Hepatocyte (in vitro differentiated cells): ENCODE data around the gene MTAP. TPM values are rescaled to one million over a fixed set of nuclear protein-coding genes. Genes with fewer than 3 reads are reported as not detected.

Experiments
- DNase-seq: peaks from one replicate; pipeline ENCODE4 v3.0.0-alpha.2; 2016; ENCODE audit warnings: low spot score
- H2AFZ ChIP-seq: fragments of 200-600 bp; sonication (generic); 2 replicates; pipeline ENCODE4 v1.6.0; 2016; ENCODE audit warnings: antibody characterized with exemption, mild to moderate bottlenecking
- H3K27ac ChIP-seq: fragments of 200-600 bp; sonication (generic); 2 replicates; pipeline ENCODE4 v1.5.1; 2016; ENCODE audit warnings: mild to moderate bottlenecking
- H3K27me3 ChIP-seq: fragments of 200-600 bp; sonication (generic); 2 replicates; pipeline ENCODE4 v1.6.1; 2016
- H3K36me3 ChIP-seq: fragments of 200-600 bp; sonication (generic); replicated peaks from 2 replicates; pipeline ENCODE4 v1.5.1; 2016; ENCODE audit warnings: low read depth; ENCODE audit not compliant: insufficient read depth
- H3K4me1 ChIP-seq: fragments of 200-600 bp; sonication (generic); 2 replicates; pipeline ENCODE4 v1.5.1; 2016; ENCODE audit warnings: mild to moderate bottlenecking, moderate library complexity; ENCODE audit not compliant: insufficient read depth
- H3K4me2 ChIP-seq: fragments of 200-600 bp; sonication (generic); 2 replicates; pipeline ENCODE4 v1.6.0; 2016
- H3K4me3 ChIP-seq: fragments of 200-600 bp; sonication (generic); 2 replicates; pipeline ENCODE4 v1.5.1; 2016; ENCODE audit warnings: mild to moderate bottlenecking
- H3K79me2 ChIP-seq: fragments of 200-600 bp; sonication (generic); 2 replicates; pipeline ENCODE4 v1.6.0; 2017; ENCODE audit warnings: mild to moderate bottlenecking
- H3K9me2 ChIP-seq: fragments of 200-600 bp; sonication (generic); replicated peaks from 2 replicates; pipeline ENCODE4 v1.6.0; 2017; ENCODE audit warnings: mild to moderate bottlenecking; ENCODE audit not compliant: insufficient read depth
- H3K9me3 ChIP-seq: fragments of 200-600 bp; sonication (generic); 2 replicates; pipeline ENCODE4 v1.5.1; 2016; ENCODE audit warnings: low read depth, mild to moderate bottlenecking
- H4K20me1 ChIP-seq: fragments of 200-600 bp; sonication (generic); 2 replicates; pipeline ENCODE4 v1.6.0; 2016; ENCODE audit warnings: mild to moderate bottlenecking; ENCODE audit not compliant: insufficient read depth, poor library complexity, severe bottlenecking
- CTCF ChIP-seq: fragments of 200-600 bp; sonication (generic); IDR thresholded peaks from 2 replicates; pipeline ENCODE4 v1.5.1; 2016; ENCODE audit warnings: antibody characterized with exemption, mild to moderate bottlenecking; ENCODE audit not compliant: poor library complexity
- EZH2 ChIP-seq: fragments of 200-600 bp; sonication (generic); IDR thresholded peaks from 2 replicates; pipeline ENCODE4 v1.6.1; 2016; ENCODE audit warnings: antibody characterized with exemption, mild to moderate bottlenecking, borderline replicate concordance
- EZH2phosphoT487 ChIP-seq: fragments of 200-600 bp; sonication (generic); IDR thresholded peaks from one replicate; pipeline ENCODE4 v1.6.1; 2018; ENCODE audit warnings: antibody characterized with exemption, mild to moderate bottlenecking, low read depth, moderate library complexity; ENCODE audit not compliant: unreplicated experiment, severe bottlenecking
- WGBS: methylation state at CpG from one replicate; pipeline ENCODE4 v1.1.6; 2016; ENCODE audit warnings: low lambda C conversion rate; ENCODE audit errors: missing lambda C conversion rate; 5-methylcytosine and 5-hydroxymethylcytosine counted together
- polyA plus RNA-seq: library from polyadenylated mRNA; unstranded; fragments of >200 nt; fragmentation: Nextera tagmentation; extraction: Ambion mirVana; gene quantifications from 2 replicates; pipeline ENCODE4 v1.2.1, GENCODE V29; 2016
- total RNA-seq: library from RNA; depleted of rRNA; stranded (reverse); fragments of >200 nt; gene quantifications from 2 replicates; pipeline ENCODE4 v1.2.3, GENCODE V29; 2014

The MTAP gene
- total and polyA plus RNA-seq, 2 experiments from 2014 or later: 21.2 to 38.8 TPM

DNA sequence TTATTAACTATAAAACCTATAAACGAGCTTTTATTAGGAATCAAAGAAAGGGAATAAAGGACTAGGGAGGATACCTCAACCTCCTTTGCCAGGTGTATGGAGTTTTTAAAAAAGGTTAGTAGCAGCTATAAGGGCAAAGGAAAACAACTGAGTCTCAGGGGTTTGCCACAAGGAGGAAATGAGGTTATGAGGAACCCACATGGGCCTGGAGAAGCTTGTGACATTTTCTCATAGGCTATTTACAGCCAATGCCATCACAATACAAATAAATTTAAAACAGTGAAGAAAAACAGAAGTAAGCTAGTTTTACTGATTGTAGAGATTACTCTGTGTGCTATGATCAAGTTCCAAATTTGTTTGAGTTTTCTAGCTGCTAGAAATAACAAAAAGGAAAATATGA lies 99.1 kb downstream of the MTAP start:
- H4K20me1 ChIP-seq: no peaks in the 10 kb centered on the region
- no peak overlapping the region for H3K4me3 ChIP-seq
- no peak for DNase-seq
- no peaks in the 10 kb centered on the region for H3K27me3 ChIP-seq
- H3K4me2 ChIP-seq: no peak overlapping the region
- no peaks in the 10 kb centered on the region for H3K9me2 ChIP-seq
- peaks cover 6% of the 10 kb centered on the region for H3K9me3 ChIP-seq
- no peak overlapping the region for H2AFZ ChIP-seq
- H3K79me2 ChIP-seq: no peaks in the 10 kb centered on the region
- 98% methylated on average over 1 of the region's 1 CpG for WGBS
- H3K4me1 ChIP-seq: no peaks in the 10 kb centered on the region
- TF ChIP-seq EZH2phosphoT487 (no peak), EZH2 (no peak), CTCF (no peak)
- no peak overlapping the region for H3K27ac ChIP-seq
- H3K36me3 ChIP-seq: no peaks in the 10 kb centered on the region

GRCh38 chr9:21902136-21902535 lies 99.7 kb downstream of the MTAP start:
- Histone ChIP-seq H3K4me2 (no peak overlapping the region), H3K9me2 (no peaks in the 10 kb centered on the region), H3K4me1 (no peaks in the 10 kb centered on the region), H3K36me3 (no peaks in the 10 kb centered on the region), H3K27ac (no peak overlapping the region), H4K20me1 (no peaks in the 10 kb centered on the region), H3K9me3 (peaks cover 6% of the 10 kb centered on the region), H3K27me3 (no peaks in the 10 kb centered on the region), H3K4me3 (no peak overlapping the region), H2AFZ (no peak overlapping the region), H3K79me2 (no peaks in the 10 kb centered on the region)
- DNase-seq: no peak
- 87% methylated on average over 1 of the region's 1 CpG for WGBS
- TF ChIP-seq EZH2phosphoT487 (no peak), EZH2 (no peak), CTCF (no peak)

DNA sequence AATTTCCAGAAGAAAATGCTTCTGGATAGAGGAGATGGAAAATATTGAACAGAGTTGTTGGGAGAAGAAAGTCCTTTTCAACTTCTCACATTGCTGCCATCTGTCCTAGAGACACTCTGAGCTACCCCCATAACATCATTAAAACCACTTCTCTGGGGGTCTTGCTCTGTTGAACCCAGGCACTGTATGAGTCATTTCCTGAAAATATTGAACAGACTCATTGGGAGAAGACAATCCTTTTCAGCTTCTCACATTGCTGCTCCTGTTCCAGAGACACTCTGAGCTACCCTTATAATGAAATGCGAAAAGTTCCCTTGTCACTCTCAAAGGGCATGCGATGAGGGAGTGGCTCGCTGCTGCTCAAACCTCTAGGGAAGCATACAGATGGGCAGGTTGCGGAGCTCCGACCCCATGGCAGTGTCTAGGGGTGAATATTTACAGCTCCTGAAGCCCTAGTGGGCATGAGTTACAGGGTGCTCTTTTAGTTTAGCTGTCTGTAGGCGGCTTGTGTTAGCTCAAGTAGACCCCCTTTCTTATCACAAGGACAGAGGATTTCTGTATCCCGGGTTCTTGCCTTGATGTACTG lies 101.0 kb downstream of the MTAP start:
- no peaks in the 10 kb centered on the region for H3K9me2 ChIP-seq
- 97% methylated on average over 7 of the region's 7 CpGs for WGBS
- H3K27me3 ChIP-seq: no peaks in the 10 kb centered on the region
- H3K79me2 ChIP-seq: no peaks in the 10 kb centered on the region
- no peak overlapping the region for H3K4me2 ChIP-seq
- TF ChIP-seq EZH2phosphoT487: no peak
- no peak for TF ChIP-seq EZH2
- no peak for TF ChIP-seq CTCF
- H3K36me3 ChIP-seq: no peaks in the 10 kb centered on the region
- H3K4me1 ChIP-seq: no peaks in the 10 kb centered on the region
- H3K4me3 ChIP-seq: no peak overlapping the region
- H3K9me3 ChIP-seq: peaks cover 4% of the 10 kb centered on the region
- DNase-seq: no peak
- H4K20me1 ChIP-seq: no peaks in the 10 kb centered on the region
- H2AFZ ChIP-seq: no peak overlapping the region
- no peak overlapping the region for H3K27ac ChIP-seq

- Histone ChIP-seq H3K79me2 (no peaks in the 10 kb centered on the region), H3K27ac (no peak overlapping the region), H3K27me3 (no peaks in the 10 kb centered on the region), H3K4me3 (no peak overlapping the region), H3K4me1 (no peaks in the 10 kb centered on the region), H3K9me3 (peaks cover 7% of the 10 kb centered on the region), H3K9me2 (no peaks in the 10 kb centered on the region), H2AFZ (no peak overlapping the region), H3K36me3 (no peaks in the 10 kb centered on the region), H3K4me2 (no peak overlapping the region), H4K20me1 (no peaks in the 10 kb centered on the region)
- no peak for TF ChIP-seq EZH2phosphoT487
- no peak for TF ChIP-seq EZH2
- no peak for TF ChIP-seq CTCF
- no peak for DNase-seq
- WGBS: 94% methylated on average over 4 of the region's 4 CpGs
These were observed 101.9 kb downstream of the MTAP start for GRCh38 chr9:21904371-21904770.
